GM18499 (cell line): ENCODE data around the gene PRKCE.

Source experiments
- ATAC-seq: cut with Tn5 transposase; IDR thresholded peaks from one replicate; pipeline ENCODE4 v1.9.1; 2021; ENCODE audit warnings: moderate number of reproducible peaks; ENCODE audit not compliant: insufficient read depth, unreplicated experiment

The PRKCE gene

DNA sequence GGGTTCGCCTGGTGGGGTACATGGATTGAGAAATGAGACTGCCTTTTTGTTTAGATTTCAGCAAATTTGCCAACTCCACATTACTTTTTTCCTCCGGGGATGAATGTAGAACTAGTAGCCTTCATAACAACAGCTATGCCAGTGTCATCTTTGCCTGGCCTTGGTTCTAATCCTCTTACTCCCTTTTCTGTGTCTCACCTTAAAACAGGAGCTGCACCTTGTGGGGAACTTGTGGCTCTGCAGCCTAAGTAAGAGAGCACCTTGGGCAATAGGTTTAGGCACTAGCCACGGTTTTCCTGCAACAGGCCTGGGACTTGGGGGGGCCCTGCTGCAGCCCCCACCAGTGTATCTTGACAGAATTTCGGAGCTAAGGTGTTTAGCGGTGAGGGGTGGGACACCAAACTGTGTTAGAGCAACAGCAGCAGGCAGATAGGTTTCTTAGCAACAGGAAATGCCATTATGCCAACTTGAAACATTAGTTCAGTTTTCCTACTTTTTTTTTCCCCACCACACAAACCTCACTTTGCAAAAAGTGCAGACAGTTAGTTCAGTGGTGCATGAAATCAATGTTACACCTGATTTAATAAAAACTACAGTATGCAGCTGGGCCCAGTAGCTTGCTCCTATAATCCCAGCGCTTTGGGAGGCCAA, 173.7 kb downstream of the PRKCE start:
- no peak for ATAC-seq

DNA sequence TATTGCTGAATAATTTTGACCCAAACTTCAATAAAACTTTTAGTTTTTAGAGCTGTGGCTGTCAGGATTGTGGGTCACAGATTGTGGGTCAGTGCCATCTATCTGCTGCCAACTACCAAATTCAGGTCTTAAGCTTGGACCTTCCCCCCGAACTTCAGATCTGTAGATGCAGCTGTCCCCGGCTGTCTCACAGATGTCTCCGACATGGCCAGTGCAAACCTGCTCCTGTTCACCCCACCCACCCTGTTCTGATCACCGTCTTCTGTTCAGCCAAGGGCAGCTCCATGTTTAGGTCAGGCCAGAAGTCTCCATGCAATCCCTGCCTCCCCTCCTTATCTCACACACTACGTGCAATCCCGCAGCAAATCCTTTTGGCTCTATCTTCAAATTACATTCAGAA, 175.0 kb downstream of the PRKCE start:
- ATAC-seq = no peak

DNA sequence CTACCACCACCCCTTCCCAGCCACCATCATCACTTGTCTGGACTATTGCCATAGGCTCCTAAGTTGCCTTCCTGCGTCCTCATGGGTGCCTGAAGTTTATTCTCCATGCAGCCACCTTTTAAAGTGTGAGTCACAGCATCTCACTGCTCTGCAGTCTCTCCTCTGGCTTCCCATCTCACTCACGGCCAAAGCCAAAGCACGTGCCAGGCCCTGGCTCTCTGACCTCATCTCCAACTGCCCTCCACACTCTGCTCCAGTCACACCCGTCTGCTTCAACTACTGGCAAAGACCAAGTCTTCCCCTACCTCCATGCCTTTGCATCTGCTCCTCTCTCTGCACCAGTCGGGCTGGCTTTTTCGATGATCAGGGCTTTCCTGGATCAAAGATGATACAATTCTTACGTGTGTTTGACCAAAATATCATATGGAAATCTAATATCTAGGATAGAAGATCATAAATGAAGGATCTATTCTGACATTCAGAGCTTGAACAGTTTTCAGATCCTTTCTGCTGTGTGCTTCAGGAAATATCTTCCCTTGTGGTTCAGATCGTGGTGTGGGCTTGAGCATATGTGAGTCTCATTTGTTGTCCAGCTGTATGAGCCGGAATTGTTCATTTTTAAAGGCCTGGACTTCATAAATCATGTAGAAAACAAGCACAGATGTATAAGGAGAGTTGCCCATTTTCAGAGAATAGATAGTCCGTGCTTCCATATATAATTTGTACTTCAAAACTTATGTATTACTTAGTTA, 175.6 kb downstream of the PRKCE start:
- no peak for ATAC-seq

DNA sequence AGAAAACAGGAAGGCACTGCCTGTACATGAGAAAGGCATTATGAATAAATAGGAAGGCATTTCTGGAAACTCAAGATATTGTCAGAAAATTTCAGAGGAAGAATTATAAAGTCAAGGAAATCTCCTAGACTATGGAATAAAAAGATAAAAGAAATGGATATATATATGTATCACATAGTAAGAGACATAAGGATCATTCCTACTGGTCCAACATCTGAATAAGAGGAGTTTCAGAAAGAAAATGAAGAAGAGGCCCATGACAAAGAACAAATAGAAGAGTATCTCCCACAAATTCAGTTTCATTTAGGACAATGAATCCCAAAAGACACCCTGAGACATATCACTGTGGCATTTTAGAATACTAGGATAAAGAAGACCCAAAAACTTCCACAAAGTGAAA, 178.8 kb downstream of the PRKCE start:
- ATAC-seq = no peak

DNA sequence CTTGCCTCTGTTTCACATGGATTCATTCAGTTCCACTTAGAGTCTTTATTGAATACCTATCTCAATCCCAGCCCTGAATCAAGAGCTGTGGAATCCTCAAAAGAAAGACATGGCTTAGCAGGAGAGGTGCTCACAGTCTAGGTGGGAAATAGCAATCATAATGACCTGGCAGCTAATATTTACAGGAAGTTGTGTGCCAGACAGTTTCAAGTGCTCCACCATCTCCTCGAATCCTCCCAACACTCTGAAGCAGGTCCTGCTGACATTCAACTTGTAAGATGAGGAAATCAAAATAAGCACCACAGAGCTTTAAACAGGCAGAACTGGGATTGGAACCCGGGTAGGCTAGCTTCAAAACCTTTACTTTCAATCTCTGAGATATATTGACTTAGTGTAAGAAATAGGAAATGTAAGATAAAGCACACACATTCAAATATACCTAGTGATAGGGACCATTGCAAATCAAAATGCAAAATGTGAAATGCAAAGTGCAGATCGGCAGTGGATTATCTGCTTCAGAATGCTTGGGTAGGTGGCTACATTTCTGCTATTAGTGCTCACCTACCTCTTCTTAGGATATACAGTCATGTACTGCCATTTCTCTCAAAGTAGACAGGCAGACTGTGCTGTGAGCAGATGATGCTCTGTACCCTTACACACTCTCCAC, 182.0 kb downstream of the PRKCE start:
- peak; percentile 19 for ATAC-seq

DNA sequence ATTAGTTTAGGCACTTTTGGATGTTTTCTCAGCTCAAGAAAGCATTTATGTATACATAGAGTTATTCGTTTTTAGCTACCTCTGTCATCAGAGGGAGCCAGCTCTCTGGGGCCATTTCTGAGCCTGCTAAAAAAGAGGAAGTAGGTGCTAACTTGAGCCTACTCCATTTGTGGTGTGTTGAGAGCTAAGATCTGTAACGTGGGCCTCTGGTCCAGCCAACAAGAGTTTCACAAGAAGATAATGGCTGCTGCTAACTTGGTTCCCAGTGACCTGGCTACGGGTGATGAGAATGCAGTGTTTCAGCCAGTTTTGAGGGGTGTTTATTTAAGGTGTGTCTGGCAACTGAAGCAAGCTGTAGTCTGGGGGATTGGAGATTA, 182.5 kb downstream of the PRKCE start:
- ATAC-seq = peak; percentile 60

DNA sequence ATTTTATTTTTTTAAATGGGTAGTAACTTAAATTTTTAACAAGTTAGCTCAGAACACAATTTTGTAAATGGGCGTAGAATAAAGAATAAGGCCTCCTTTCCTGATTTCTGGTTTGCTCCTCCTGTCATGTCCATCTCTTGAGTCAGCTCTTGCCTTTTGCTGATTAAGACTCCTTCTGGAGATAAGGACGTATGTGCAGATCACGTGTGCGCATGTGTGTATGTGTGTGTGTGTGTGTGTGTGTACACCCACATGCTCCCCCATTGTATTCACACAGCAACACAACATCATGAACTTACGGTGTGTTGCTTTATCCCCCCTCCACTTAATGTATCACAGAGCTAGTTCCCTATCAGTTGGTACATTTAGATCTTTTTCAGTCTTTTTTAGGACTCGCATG, 182.9 kb downstream of the PRKCE start:
- no peak for ATAC-seq

DNA sequence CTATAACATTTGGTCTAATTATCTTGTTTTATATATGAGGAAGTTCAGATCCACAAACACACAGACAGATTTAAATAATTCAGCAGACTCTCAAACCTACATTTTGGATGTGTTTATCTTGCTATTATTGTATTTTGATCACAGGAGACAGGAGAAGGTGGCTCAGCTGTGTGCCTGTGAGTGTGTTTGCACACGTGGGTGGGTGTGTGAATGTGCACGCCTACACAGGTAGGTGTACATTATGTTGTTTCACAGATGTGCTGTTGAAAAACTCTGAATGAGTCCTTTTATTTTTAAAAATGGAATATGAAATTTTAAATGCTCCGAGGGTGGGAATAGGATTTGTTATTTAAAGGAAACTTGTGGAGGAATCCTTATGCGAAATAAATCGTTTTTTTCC, 183.4 kb downstream of the PRKCE start:
- ATAC-seq = no peak

DNA sequence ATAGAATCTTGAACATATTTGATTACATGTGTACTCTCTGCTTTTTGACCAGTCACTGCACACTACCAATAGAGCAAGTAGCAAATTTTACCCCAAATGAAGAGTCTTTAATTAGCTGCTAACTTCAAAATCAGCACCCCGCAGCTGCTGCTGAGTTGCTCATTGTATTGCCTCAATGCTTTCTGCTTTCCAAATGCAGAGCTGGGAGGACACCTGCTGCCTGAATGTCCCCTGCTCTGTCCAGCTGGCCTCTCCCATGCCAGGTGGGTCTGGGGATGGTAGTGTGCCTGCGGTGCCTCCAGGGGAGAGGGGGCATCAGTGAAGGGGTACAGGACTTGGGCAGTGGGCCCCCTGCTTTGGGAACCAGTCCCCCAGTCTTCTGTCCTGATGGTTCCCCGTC, 184.8 kb downstream of the PRKCE start:
- ATAC-seq = no peak

DNA sequence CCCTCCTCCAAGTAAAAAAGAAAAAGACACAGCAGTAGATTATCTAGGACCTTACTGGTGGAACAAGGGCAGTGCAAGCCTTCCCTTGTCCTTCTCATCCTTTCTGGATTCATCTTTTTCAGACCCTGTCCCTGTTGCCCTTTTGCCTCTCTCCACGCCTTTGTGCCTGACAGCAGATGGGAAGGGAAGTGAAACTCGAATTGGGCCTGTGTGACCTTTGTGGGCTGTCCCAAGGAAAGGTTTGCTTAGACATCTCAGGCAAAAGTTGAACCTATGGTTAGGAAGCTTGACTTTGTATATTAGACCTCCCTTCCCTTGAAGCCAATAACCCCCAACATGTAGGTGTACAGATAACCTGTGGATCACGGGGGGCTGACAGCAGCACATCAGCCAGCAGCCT, 185.3 kb downstream of the PRKCE start:
- no peak for ATAC-seq

DNA sequence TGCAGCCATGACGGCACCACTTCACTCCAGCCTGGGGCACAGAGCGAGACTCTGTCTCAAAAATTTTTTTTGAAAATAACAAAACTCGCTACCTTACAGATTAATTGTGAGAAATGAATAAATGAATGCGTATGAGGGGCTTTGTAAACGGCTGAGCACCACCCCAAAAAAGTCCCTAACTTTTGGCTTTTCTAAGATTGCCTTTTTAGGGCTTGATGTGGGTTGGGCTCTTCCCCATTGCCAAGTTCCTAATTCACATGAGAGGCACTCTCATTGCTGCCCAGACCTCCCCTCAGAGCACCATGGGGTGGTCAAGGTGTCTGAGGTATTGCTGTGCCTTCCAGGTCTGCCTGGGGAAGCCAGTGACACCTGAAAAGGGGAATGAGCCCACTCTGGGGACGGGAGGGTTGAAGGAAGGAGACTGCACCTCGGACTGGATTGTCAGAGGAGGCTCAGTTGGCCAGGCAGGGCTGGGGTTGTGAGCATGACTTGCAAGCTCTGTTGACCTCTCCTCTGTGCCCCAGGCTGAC, 186.4 kb downstream of the PRKCE start:
- no peak for ATAC-seq

DNA sequence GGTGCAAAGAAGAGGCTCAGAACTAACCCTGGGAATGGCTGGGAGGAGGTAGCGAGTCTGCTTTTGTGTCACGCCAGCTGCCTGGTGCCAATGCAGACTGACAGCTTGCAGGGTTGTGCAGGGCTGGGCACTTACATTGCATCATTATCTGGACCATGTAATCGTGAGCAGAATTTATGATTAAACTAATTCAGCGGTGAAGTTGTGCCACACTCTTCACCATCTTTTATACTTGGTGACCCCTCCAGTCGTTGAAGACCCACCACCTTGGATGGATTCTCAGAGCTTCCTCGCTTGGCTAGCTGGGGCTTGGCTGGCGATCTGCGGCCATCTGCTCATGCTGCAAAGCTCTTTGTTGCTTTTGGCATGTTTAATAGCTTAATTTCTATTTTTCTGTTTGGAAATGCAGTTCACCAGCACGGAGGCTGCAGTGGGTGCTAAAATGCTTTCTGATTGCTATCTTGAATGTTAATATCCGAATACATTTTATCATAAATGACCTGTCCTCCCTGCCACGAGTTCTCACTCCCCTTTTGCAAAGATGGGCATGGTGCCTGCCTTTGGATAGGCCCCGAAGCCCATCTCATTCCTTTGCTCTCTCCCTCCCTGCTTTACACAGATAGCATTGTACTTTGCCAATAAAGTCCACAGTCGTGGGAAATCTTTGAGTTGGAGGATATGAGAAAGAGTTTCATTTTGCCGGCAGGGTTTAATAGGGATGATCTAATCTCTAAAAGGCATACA, 188.2 kb downstream of the PRKCE start:
- ATAC-seq = no peak

DNA sequence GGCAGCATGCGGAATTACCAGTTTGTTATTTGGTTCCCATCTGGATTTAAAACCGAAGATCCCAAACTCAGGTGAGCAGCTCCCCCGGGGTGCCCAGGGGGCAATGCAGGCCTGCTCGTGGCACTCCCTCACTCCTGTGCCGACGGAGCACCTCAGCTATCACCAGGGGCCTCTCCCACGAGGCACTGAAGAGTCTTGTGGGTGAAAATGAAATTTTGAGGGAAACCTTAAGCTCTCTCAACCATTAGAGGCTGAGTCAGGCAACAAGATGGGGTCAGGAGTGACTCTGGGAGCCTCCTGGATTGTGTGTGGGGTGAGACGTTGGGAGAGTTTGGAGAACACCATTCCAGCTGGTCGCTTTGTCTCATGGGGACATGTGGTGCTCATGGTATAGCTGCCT, 189.0 kb downstream of the PRKCE start:
- ATAC-seq = no peak

DNA sequence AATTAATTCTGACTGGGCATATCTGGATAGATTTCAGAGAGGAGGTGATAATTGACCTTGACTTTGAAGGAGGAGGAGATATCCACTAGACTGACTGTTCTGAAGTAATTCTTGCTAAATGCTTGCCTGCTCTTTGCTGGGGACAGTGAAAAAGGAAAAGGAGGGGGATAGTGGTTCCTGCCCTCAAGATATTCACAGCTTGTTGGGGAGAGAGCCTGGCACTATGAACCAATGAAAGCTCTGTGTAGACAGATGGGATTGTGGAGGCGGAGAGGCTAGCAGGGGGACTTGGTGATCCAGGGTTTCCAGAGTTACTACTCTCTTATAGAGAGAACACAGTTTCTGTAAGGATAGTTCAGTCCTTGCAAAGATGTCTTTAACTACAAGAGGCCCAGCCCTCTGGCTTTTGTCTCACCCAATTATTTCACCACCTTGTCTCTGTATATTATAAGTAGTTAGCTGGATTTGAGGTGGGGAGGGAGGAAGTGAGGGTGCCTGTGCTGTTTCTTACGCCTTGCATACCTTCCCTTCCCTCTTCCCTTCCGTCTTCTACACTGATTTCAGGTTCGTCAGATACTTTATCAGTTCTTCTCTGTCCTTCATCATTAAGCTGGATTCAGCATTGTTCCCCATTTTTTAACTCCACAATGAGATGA, 190.4 kb downstream of the PRKCE start:
- ATAC-seq = no peak

DNA sequence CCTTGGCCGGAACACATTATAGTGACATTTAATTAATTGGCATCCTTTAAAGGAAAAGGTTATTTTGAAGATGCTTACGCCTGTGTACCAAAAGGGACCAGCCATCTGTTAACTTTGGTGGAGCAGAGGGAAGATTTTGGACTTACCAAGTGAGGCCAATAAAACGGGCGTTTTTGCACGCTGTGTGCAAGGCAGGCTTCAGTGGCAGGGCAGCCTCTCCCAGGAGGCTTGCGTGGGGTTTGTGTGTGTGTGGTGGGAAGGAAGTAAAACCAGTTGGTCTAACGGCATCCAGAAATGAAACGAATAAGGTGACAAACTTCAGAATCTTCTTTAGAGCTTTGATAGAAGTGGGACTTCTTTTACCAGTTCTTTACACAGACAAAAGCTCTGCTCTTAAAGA, 191.7 kb downstream of the PRKCE start:
- no peak for ATAC-seq

DNA sequence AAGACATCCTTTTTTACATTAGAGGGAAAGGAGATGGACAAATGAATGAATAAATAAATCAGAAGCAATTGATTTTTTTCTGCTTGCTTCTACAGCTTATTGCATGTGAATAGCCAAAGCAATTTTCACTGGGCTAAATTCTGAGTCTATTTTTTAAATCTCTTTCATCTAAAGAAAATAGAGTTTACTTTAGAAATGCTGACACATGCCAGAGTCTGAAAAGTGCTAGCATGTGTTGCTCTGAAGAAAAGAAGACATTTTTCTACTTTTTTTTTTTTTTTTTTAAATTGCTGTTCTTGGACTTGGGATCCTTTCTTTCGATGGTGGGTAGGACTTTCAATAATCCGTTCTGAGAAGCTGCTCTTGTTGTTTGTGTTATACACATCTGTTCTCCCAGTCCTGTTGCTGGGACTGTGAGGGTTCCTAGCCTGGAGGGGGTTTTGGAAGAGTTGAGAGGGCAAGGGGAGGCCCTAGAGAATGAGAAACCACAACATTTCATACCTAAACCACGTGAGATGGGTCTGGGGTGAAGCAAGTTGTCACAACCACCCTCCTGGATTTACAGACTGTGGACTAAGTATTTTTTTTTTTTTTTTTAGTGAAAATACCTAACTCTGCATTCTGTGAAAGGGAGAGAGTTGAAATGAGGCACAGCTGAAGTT, 193.5 kb downstream of the PRKCE start:
- no peak for ATAC-seq

DNA sequence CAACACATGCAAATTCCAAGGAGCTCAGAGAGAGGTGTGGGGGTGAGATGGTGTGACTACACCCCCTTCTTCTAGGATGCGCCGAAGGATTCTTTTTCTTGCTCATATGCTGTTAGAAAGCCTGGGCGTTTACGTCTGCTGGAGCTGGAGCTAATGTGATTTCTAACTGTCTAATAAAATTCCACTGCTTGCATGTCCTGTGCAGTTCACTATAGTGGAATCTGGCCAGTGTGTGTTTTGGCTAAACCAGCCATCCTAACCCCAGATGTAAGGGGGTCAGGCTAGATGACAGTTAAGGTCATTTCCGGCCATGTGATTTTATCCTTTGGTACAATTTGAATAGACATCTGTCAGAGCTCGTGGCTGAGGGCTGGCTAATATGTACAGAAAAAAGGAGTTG, 194.1 kb downstream of the PRKCE start:
- no peak for ATAC-seq

DNA sequence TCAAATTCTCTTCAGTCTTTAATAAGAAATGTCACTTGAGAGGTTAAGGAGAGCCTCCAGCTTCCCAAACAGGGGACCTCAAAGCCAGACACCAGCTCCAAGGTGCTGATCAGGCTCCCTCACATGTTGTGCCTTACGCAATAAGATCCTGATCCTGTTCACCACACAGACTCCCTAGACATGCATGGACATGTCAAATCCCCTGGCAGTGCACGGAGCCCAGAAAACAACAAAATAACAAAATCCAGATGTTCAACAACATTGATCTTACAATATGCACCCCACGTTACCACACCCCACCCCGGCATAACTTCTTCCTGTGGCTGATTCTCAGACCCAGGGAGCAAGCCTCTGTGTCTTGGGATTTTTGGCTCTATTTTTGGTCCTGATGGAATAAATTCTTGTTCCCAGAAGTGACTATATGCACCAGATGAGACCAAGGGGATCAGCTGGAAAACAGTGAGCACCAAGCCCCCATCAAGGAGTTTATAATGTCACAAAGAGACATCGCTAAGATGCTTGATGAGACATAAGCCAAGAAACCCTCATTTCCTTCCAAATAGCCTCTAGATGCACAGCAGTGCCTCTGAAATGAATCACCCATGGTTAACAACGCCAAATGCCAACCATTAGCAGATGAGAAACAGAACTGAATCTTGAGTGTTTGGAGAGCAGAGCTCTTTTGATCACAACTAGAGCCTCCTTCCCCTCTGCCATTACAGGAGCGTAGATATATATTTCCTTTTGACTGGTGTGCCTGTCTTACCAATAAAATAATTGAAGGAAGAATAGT, 198.2 kb downstream of the PRKCE start:
- ATAC-seq = no peak

DNA sequence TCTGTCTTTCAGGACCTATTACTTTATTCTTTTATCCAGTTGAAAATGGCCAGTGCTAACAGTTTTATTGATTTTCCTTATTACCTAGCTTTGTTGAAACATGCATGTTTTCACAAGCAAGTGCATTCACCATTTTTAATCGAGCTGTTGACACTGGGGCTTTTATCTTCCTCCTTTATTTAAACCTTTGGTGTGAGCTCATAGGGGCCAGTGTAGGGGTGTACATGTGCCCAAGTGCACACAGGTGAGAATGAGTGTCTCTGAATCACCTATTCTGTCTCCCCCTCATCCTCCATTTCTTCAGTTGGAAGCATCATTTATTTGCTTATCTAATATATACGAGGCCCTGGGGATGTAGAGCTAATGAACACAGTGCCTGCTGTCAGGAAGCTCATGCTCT, 199.1 kb downstream of the PRKCE start:
- no peak for ATAC-seq
